ENCODE data around the gene GATD1. TPM values are rescaled to one million over a fixed set of nuclear protein-coding genes. Genes with fewer than 3 reads are reported as not detected.
A peak's percentile ranks its signal among the peaks of the same experiment; 100 is the strongest.

Gene GATD1
- polyA plus RNA-seq, 2 donors = 23.1 to 49.2 TPM

- H3K27me3 ChIP-seq (ENCODE audit: control insufficient read depth in 1 of 2, insufficient read depth in 2 of 2, low read length in 2 of 2) = no peaks in the 10 kb centered on the region
- H3K4me1 ChIP-seq (ENCODE audit: control insufficient read depth in 2 of 2, insufficient read depth in 2 of 2, low read length in 1 of 2) = peaks cover 17 to 27% of the 10 kb centered on the region in 2 donors
- peak overlapping the region; percentile 78 for H3K4me3 ChIP-seq (ENCODE audit: low read depth in 1 of 2, low read length in 2 of 2)
- H3K27ac ChIP-seq (ENCODE audit: low read depth in 2 of 2, low read length in 1 of 2) = peak overlapping the region; percentile 93 to 98
- no peaks in the 10 kb centered on the region for H3K9me3 ChIP-seq (ENCODE audit: control insufficient read depth in 2 of 2, insufficient read depth in 1 of 2, low read depth in 1 of 2, low read length in 1 of 2)
- H3K36me3 ChIP-seq (ENCODE audit: control insufficient read depth in 2 of 2, insufficient read depth in 2 of 2, low read length in 1 of 2) = peaks cover 4 to 27% of the 10 kb centered on the region in 2 donors
- 36 to 53% methylated on average over 11 of the region's 11 CpGs for WGBS, 2 donors
Observed at GRCh38 chr11:820655-821511, 43.6 kb upstream of the GATD1 start.

- Histone ChIP-seq H3K27ac (ENCODE audit: low read depth in 2 of 2, low read length in 1 of 2) (peak overlapping the region; percentile 93 to 98), H3K36me3 (ENCODE audit: control insufficient read depth in 2 of 2, insufficient read depth in 2 of 2, low read length in 1 of 2) (peaks cover 4 to 21% of the 10 kb centered on the region in 2 donors), H3K4me3 (ENCODE audit: low read depth in 1 of 2, low read length in 2 of 2) (peak overlapping the region; percentile 78), H3K4me1 (ENCODE audit: control insufficient read depth in 2 of 2, insufficient read depth in 2 of 2, low read length in 1 of 2) (peaks cover 13 to 22% of the 10 kb centered on the region in 2 donors), H3K27me3 (ENCODE audit: control insufficient read depth in 1 of 2, insufficient read depth in 2 of 2, low read length in 2 of 2) (no peaks in the 10 kb centered on the region), H3K9me3 (ENCODE audit: control insufficient read depth in 2 of 2, insufficient read depth in 1 of 2, low read depth in 1 of 2, low read length in 1 of 2) (no peaks in the 10 kb centered on the region)
- 2 to 3% methylated on average over 42 to 47 of the region's 47 CpGs for WGBS, 2 donors
Observed at GRCh38 chr11:819943-820649, 42.8 kb upstream of the GATD1 start.

- Histone ChIP-seq H3K27me3 (ENCODE audit: control insufficient read depth in 1 of 2, insufficient read depth in 2 of 2, low read length in 2 of 2) (no peaks in the 10 kb centered on the region), H3K36me3 (ENCODE audit: control insufficient read depth in 2 of 2, insufficient read depth in 2 of 2, low read length in 1 of 2) (peaks cover 4 to 14% of the 10 kb centered on the region in 2 donors), H3K4me3 (ENCODE audit: low read depth in 1 of 2, low read length in 2 of 2) (peak overlapping the region; percentile 78), H3K4me1 (ENCODE audit: control insufficient read depth in 2 of 2, insufficient read depth in 2 of 2, low read length in 1 of 2) (peaks cover 13 to 22% of the 10 kb centered on the region in 2 donors), H3K27ac (ENCODE audit: low read depth in 2 of 2, low read length in 1 of 2) (peak overlapping the region; percentile 93 to 98), H3K9me3 (ENCODE audit: control insufficient read depth in 2 of 2, insufficient read depth in 1 of 2, low read depth in 1 of 2, low read length in 1 of 2) (no peaks in the 10 kb centered on the region)
- WGBS, 2 donors = 0 to 1% methylated on average over 52 to 96 of the region's 96 CpGs
Observed at GRCh38 chr11:819129-819931, 42.0 kb upstream of the GATD1 start.

- Histone ChIP-seq H3K4me3 (ENCODE audit: low read depth in 1 of 2, low read length in 2 of 2) (peak within 1 kb of the TSS; percentile 78), H3K4me1 (ENCODE audit: control insufficient read depth in 2 of 2, insufficient read depth in 2 of 2, low read length in 1 of 2) (peaks cover 13 to 22% of the 10 kb centered on the region in 2 donors), H3K27me3 (ENCODE audit: control insufficient read depth in 1 of 2, insufficient read depth in 2 of 2, low read length in 2 of 2) (no peaks in the 10 kb centered on the region), H3K36me3 (ENCODE audit: control insufficient read depth in 2 of 2, insufficient read depth in 2 of 2, low read length in 1 of 2) (peaks cover 8 to 9% of the 10 kb centered on the region in 2 donors), H3K9me3 (ENCODE audit: control insufficient read depth in 2 of 2, insufficient read depth in 1 of 2, low read depth in 1 of 2, low read length in 1 of 2) (no peaks in the 10 kb centered on the region), H3K27ac (ENCODE audit: low read depth in 2 of 2, low read length in 1 of 2) (peak within 1 kb of the TSS; percentile 93 to 98)
- 17% methylated on average over 20 of the region's 20 CpGs for WGBS, 2 donors
Observed at GRCh38 chr11:818396-819128, 41.3 kb upstream of the GATD1 start, which contains the start of gene PNPLA2. PNPLA2 (plus strand) TSS chr11:818914; CDS start chr11:819719, 805 bp downstream.

- H3K9me3 ChIP-seq (ENCODE audit: control insufficient read depth in 2 of 2, insufficient read depth in 1 of 2, low read depth in 1 of 2, low read length in 1 of 2) = no peaks in the 10 kb centered on the region
- no peak overlapping the region for H3K4me3 ChIP-seq (ENCODE audit: low read depth in 1 of 2, low read length in 2 of 2)
- peaks cover 9 to 23% of the 10 kb centered on the region in 2 donors for H3K36me3 ChIP-seq (ENCODE audit: control insufficient read depth in 2 of 2, insufficient read depth in 2 of 2, low read length in 1 of 2)
- H3K27ac ChIP-seq (ENCODE audit: low read depth in 2 of 2, low read length in 1 of 2) = no peak overlapping the region
- 78 to 82% methylated on average over 11 of the region's 11 CpGs for WGBS, 2 donors
- peaks cover 9 to 23% of the 10 kb centered on the region in 2 donors for H3K4me1 ChIP-seq (ENCODE audit: control insufficient read depth in 2 of 2, insufficient read depth in 2 of 2, low read length in 1 of 2)
- H3K27me3 ChIP-seq (ENCODE audit: control insufficient read depth in 1 of 2, insufficient read depth in 2 of 2, low read length in 2 of 2) = no peaks in the 10 kb centered on the region
Observed at GRCh38 chr11:816433-816779, 39.1 kb upstream of the GATD1 start.

- 83 to 84% methylated on average over 11 of the region's 11 CpGs for WGBS, 2 donors
- Histone ChIP-seq H3K36me3 (ENCODE audit: control insufficient read depth in 2 of 2, insufficient read depth in 2 of 2, low read length in 1 of 2) (peaks cover 9 to 25% of the 10 kb centered on the region in 2 donors), H3K27ac (ENCODE audit: low read depth in 2 of 2, low read length in 1 of 2) (no peak overlapping the region), H3K27me3 (ENCODE audit: control insufficient read depth in 1 of 2, insufficient read depth in 2 of 2, low read length in 2 of 2) (no peaks in the 10 kb centered on the region), H3K4me1 (ENCODE audit: control insufficient read depth in 2 of 2, insufficient read depth in 2 of 2, low read length in 1 of 2) (peaks cover 4 to 18% of the 10 kb centered on the region in 2 donors), H3K4me3 (ENCODE audit: low read depth in 1 of 2, low read length in 2 of 2) (no peak overlapping the region), H3K9me3 (ENCODE audit: control insufficient read depth in 2 of 2, insufficient read depth in 1 of 2, low read depth in 1 of 2, low read length in 1 of 2) (no peaks in the 10 kb centered on the region)
Observed at GRCh38 chr11:815675-816432, 38.6 kb upstream of the GATD1 start.

- Histone ChIP-seq H3K27ac (ENCODE audit: low read depth in 2 of 2, low read length in 1 of 2) (peak overlapping the region in 1 of 2 donors; percentile 0), H3K4me1 (ENCODE audit: control insufficient read depth in 2 of 2, insufficient read depth in 2 of 2, low read length in 1 of 2) (peaks cover 0 to 11% of the 10 kb centered on the region in 2 donors), H3K27me3 (ENCODE audit: control insufficient read depth in 1 of 2, insufficient read depth in 2 of 2, low read length in 2 of 2) (no peaks in the 10 kb centered on the region), H3K9me3 (ENCODE audit: control insufficient read depth in 2 of 2, insufficient read depth in 1 of 2, low read depth in 1 of 2, low read length in 1 of 2) (no peaks in the 10 kb centered on the region), H3K4me3 (ENCODE audit: low read depth in 1 of 2, low read length in 2 of 2) (no peak overlapping the region), H3K36me3 (ENCODE audit: control insufficient read depth in 2 of 2, insufficient read depth in 2 of 2, low read length in 1 of 2) (peaks cover 9 to 25% of the 10 kb centered on the region in 2 donors)
- 82 to 84% methylated on average over 9 of the region's 9 CpGs for WGBS, 2 donors
Observed at GRCh38 chr11:813456-814096, 36.3 kb upstream of the GATD1 start.

- Histone ChIP-seq H3K4me1 (ENCODE audit: control insufficient read depth in 2 of 2, insufficient read depth in 2 of 2, low read length in 1 of 2) (peaks cover 0 to 8% of the 10 kb centered on the region in 2 donors), H3K27ac (ENCODE audit: low read depth in 2 of 2, low read length in 1 of 2) (peak overlapping the region in 1 of 2 donors; percentile 0), H3K36me3 (ENCODE audit: control insufficient read depth in 2 of 2, insufficient read depth in 2 of 2, low read length in 1 of 2) (peaks cover 9 to 25% of the 10 kb centered on the region in 2 donors), H3K27me3 (ENCODE audit: control insufficient read depth in 1 of 2, insufficient read depth in 2 of 2, low read length in 2 of 2) (no peaks in the 10 kb centered on the region), H3K4me3 (ENCODE audit: low read depth in 1 of 2, low read length in 2 of 2) (no peak overlapping the region), H3K9me3 (ENCODE audit: control insufficient read depth in 2 of 2, insufficient read depth in 1 of 2, low read depth in 1 of 2, low read length in 1 of 2) (no peaks in the 10 kb centered on the region)
- 86 to 91% methylated on average over 6 of the region's 6 CpGs for WGBS, 2 donors
Observed at GRCh38 chr11:813072-813455, 35.8 kb upstream of the GATD1 start.
